Stimulated activated CD8-positive, alpha-beta memory T cell treated with anti-CD3 and anti-CD28 coated beads, Interleukin-12 subunit alpha, Interleukin-12 subunit beta, amount 100 ng/mL, for 1 hour (primary cell): ENCODE results near the gene CLBA1.
"Not testable (repeated sequence)": the region's sequence is repeated elsewhere in the genome, so short reads cannot be mapped to it uniquely, and the experiment has no call there.

Experiments used
- DNase-seq: peaks from one replicate; pipeline ENCODE4 v3.0.0-alpha.2; 2020; ENCODE audit warnings: low read depth

Gene CLBA1

GRCh38 chr14:104947881-104948735 lies 37.5 kb upstream of the CLBA1 start:
- DNase-seq: not testable (repeated sequence)

GRCh38 chr14:104948736-104949031 lies 36.9 kb upstream of the CLBA1 start:
- DNase-seq: no peak

- not testable (repeated sequence) for DNase-seq
These were observed 36.1 kb upstream of the CLBA1 start for GRCh38 chr14:104949406-104949955.

GRCh38 chr14:104950021-104950420 lies 35.6 kb upstream of the CLBA1 start:
- no peak for DNase-seq

GRCh38 chr14:104950701-104951100 lies 34.9 kb upstream of the CLBA1 start:
- DNase-seq: not testable (repeated sequence)

- DNase-seq: not testable (repeated sequence)
These were observed 33.5 kb upstream of the CLBA1 start for GRCh38 chr14:104951863-104952657.

GRCh38 chr14:104953097-104953496 lies 32.5 kb upstream of the CLBA1 start:
- no peak for DNase-seq

- no peak for DNase-seq
These were observed 31.5 kb upstream of the CLBA1 start for GRCh38 chr14:104953896-104954656.

GRCh38 chr14:104954746-104955395 lies 30.7 kb upstream of the CLBA1 start:
- no peak for DNase-seq

GRCh38 chr14:104955396-104955770 lies 30.2 kb upstream of the CLBA1 start:
- no peak for DNase-seq

GRCh38 chr14:104956290-104956890 lies 29.2 kb upstream of the CLBA1 start:
- no peak for DNase-seq

- DNase-seq: no peak
These were observed 28.2 kb upstream of the CLBA1 start for GRCh38 chr14:104957146-104958113.

GRCh38 chr14:104964546-104964945 lies 21.0 kb upstream of the CLBA1 start:
- no peak for DNase-seq

GRCh38 chr14:104965561-104966231 lies 19.9 kb upstream of the CLBA1 start:
- no peak for DNase-seq

GRCh38 chr14:104966261-104966865 lies 19.2 kb upstream of the CLBA1 start:
- no peak for DNase-seq

- DNase-seq: no peak
These were observed 18.6 kb upstream of the CLBA1 start for GRCh38 chr14:104966981-104967385.

- DNase-seq: no peak
These were observed 18.0 kb upstream of the CLBA1 start for GRCh38 chr14:104967386-104968152.

- DNase-seq: no peak
These were observed 17.4 kb upstream of the CLBA1 start for GRCh38 chr14:104968153-104968527.
